GM21526 (cell line): ENCODE results near the gene CYP2W1.
"Not testable (repeated sequence)": the region's sequence is repeated elsewhere in the genome, so short reads cannot be mapped to it uniquely, and the experiment has no call there.

Source experiments
- ATAC-seq: cut with Tn5 transposase; IDR thresholded peaks from one replicate; pipeline ENCODE4 v1.9.1; 2021; ENCODE audit warnings: moderate library complexity; ENCODE audit not compliant: unreplicated experiment, low FRiP score

CYP2W1 gene

GRCh38 chr7:992709-993607 is 10.0 kb downstream of the CYP2W1 start:
- peak; percentile 77 for ATAC-seq

- no peak for ATAC-seq
These were observed 11.8 kb downstream of the CYP2W1 start for GRCh38 chr7:994592-995308.

GRCh38 chr7:995571-995970 is 12.6 kb downstream of the CYP2W1 start:
- ATAC-seq = no peak

GRCh38 chr7:996079-996872 is 13.3 kb downstream of the CYP2W1 start:
- ATAC-seq = no peak

GRCh38 chr7:997404-998395 is 14.7 kb downstream of the CYP2W1 start:
- no peak for ATAC-seq

- no peak for ATAC-seq
These were observed 16.3 kb downstream of the CYP2W1 start for GRCh38 chr7:999149-999879.

GRCh38 chr7:999941-1000935 is 17.3 kb downstream of the CYP2W1 start:
- ATAC-seq = no peak

- ATAC-seq = not testable (repeated sequence)
These were observed 18.2 kb downstream of the CYP2W1 start for GRCh38 chr7:1001069-1001770.

- not testable (repeated sequence) for ATAC-seq
These were observed 19.0 kb downstream of the CYP2W1 start for GRCh38 chr7:1002026-1002425.

GRCh38 chr7:1002445-1002844 is 19.5 kb downstream of the CYP2W1 start:
- ATAC-seq = not testable (repeated sequence)

GRCh38 chr7:1004018-1004852 is 21.3 kb downstream of the CYP2W1 start:
- no peak for ATAC-seq

- no peak for ATAC-seq
These were observed 22.3 kb downstream of the CYP2W1 start for GRCh38 chr7:1005303-1005702.

- no peak for ATAC-seq
These were observed 24.9 kb downstream of the CYP2W1 start for GRCh38 chr7:1007901-1008300.

- no peak for ATAC-seq
These were observed 25.9 kb downstream of the CYP2W1 start for GRCh38 chr7:1008733-1009363.

- no peak for ATAC-seq
These were observed 26.8 kb downstream of the CYP2W1 start for GRCh38 chr7:1009747-1010146.

- ATAC-seq = no peak
These were observed 27.2 kb downstream of the CYP2W1 start for GRCh38 chr7:1010226-1010625.
